GM12864 (cell line): Measurements from ENCODE around the gene CADPS2.

Source experiments
- DNase-seq: peaks from one replicate; pipeline ENCODE4 v3.0.0-alpha.2; 2011; ENCODE audit warnings: low read depth
- H3K4me3 ChIP-seq: 2 replicates; pipeline ENCODE4 v1.5.1; 2011; ENCODE audit warnings: mild to moderate bottlenecking, low read depth, low read length, control low read depth
- CTCF ChIP-seq: IDR thresholded peaks from 2 replicates; pipeline ENCODE4 v1.5.1; 2011; ENCODE audit warnings: low read depth, mild to moderate bottlenecking, moderate library complexity, low read length, control low read depth, inconsistent platforms; ENCODE audit errors: missing control alignments

Gene CADPS2

GRCh38 chr7:122864016-122864415, 22.2 kb downstream of the CADPS2 start:
- no peak for TF ChIP-seq CTCF
- no peak for DNase-seq
- no peak overlapping the region for H3K4me3 ChIP-seq

- no peak overlapping the region for H3K4me3 ChIP-seq
- DNase-seq, result no peak
- TF ChIP-seq CTCF, result no peak
Observed at GRCh38 chr7:122858320-122858719, 27.9 kb downstream of the CADPS2 start.

GRCh38 chr7:122850528-122850927, 35.7 kb downstream of the CADPS2 start:
- no peak for TF ChIP-seq CTCF
- no peak overlapping the region for H3K4me3 ChIP-seq
- DNase-seq, result no peak

GRCh38 chr7:122849957-122850328, 36.3 kb downstream of the CADPS2 start:
- no peak for DNase-seq
- TF ChIP-seq CTCF, result no peak
- no peak overlapping the region for H3K4me3 ChIP-seq

- no peak overlapping the region for H3K4me3 ChIP-seq
- no peak for DNase-seq
- no peak for TF ChIP-seq CTCF
Observed at GRCh38 chr7:122849322-122849956, 36.8 kb downstream of the CADPS2 start.

GRCh38 chr7:122847871-122848473, 38.3 kb downstream of the CADPS2 start:
- TF ChIP-seq CTCF, result no peak
- H3K4me3 ChIP-seq, result no peak overlapping the region
- DNase-seq, result no peak

- no peak overlapping the region for H3K4me3 ChIP-seq
- no peak for DNase-seq
- TF ChIP-seq CTCF, result no peak
Observed at GRCh38 chr7:122846591-122846990, 39.7 kb downstream of the CADPS2 start.
